Measurements from ENCODE around the gene LEF1.

Gene LEF1

GRCh38 chr4:108163351-108163750, 5.4 kb downstream of the LEF1 start:
- no peak for ATAC-seq
- TF ChIP-seq ZNF8 (CRISPR knock-in tag; IDR thresholded peaks at IDR 0.05) (no peak), ZC3H10 (CRISPR knock-in tag; IDR thresholded peaks at IDR 0.05) (no peak)

GRCh38 chr4:108160741-108161352, 7.9 kb downstream of the LEF1 start:
- TF ChIP-seq SNAI2 (CRISPR knock-in tag; IDR thresholded peaks at IDR 0.05) (no peak), CSDC2 (CRISPR knock-in tag; IDR thresholded peaks at IDR 0.05) (no peak), ZNF565 (CRISPR knock-in tag; conservative IDR thresholded peaks at IDR 0.05; ENCODE audit: low read depth) (no peak), ZNF70 (CRISPR knock-in tag; IDR thresholded peaks at IDR 0.05) (no peak), BACH2 (CRISPR knock-in tag; IDR thresholded peaks at IDR 0.05; ENCODE audit: borderline replicate concordance) (no peak), PATZ1 (CRISPR knock-in tag; IDR thresholded peaks at IDR 0.05; ENCODE audit: borderline replicate concordance) (no peak), RARB (CRISPR knock-in tag; IDR thresholded peaks at IDR 0.05) (no peak), ZFP30 (CRISPR knock-in tag; IDR thresholded peaks at IDR 0.05) (no peak), ESRRG (CRISPR knock-in tag; IDR thresholded peaks at IDR 0.05) (no peak), OSR1 (CRISPR knock-in tag; IDR thresholded peaks at IDR 0.05) (no peak), POU6F1 (CRISPR knock-in tag; IDR thresholded peaks at IDR 0.05; ENCODE audit: borderline replicate concordance, low read depth) (no peak)
- ATAC-seq, result no peak

- no peak for ATAC-seq
- TF ChIP-seq CSDC2 (CRISPR knock-in tag; IDR thresholded peaks at IDR 0.05), result no peak
- no peak for TF ChIP-seq OSR1 (CRISPR knock-in tag; IDR thresholded peaks at IDR 0.05)
- TF ChIP-seq TSHZ2 (CRISPR knock-in tag; IDR thresholded peaks at IDR 0.05), result no peak
- no peak for TF ChIP-seq SNAI2 (CRISPR knock-in tag; IDR thresholded peaks at IDR 0.05)
- TF ChIP-seq ISL1 (CRISPR knock-in tag; IDR thresholded peaks at IDR 0.05), result no peak
- no peak for TF ChIP-seq POU6F1 (CRISPR knock-in tag; IDR thresholded peaks at IDR 0.05; ENCODE audit: borderline replicate concordance, low read depth)
These were observed 8.9 kb downstream of the LEF1 start for GRCh38 chr4:108159845-108160244.

- TF ChIP-seq ZNF565 (CRISPR knock-in tag; conservative IDR thresholded peaks at IDR 0.05; ENCODE audit: low read depth), result no peak
- TF ChIP-seq ZFP3 (CRISPR knock-in tag; IDR thresholded peaks at IDR 0.05), result no peak
- TF ChIP-seq ZNF70 (CRISPR knock-in tag; IDR thresholded peaks at IDR 0.05), result no peak
- TF ChIP-seq TSHZ2 (CRISPR knock-in tag; IDR thresholded peaks at IDR 0.05), result no peak
- no peak for TF ChIP-seq ESRRG (CRISPR knock-in tag; IDR thresholded peaks at IDR 0.05)
- TF ChIP-seq GLIS3 (CRISPR knock-in tag; IDR thresholded peaks at IDR 0.05), result no peak
- no peak for TF ChIP-seq OSR1 (CRISPR knock-in tag; IDR thresholded peaks at IDR 0.05)
- TF ChIP-seq TCF4 (CRISPR knock-in tag; IDR thresholded peaks at IDR 0.05; ENCODE audit: borderline replicate concordance), result no peak
- TF ChIP-seq TOX (CRISPR knock-in tag; IDR thresholded peaks at IDR 0.05; ENCODE audit: borderline replicate concordance), result no peak
- TF ChIP-seq RARB (CRISPR knock-in tag; IDR thresholded peaks at IDR 0.05), result no peak
- TF ChIP-seq ISL1 (CRISPR knock-in tag; IDR thresholded peaks at IDR 0.05), result no peak
- no peak for TF ChIP-seq BACH2 (CRISPR knock-in tag; IDR thresholded peaks at IDR 0.05; ENCODE audit: borderline replicate concordance)
- TF ChIP-seq POU6F1 (CRISPR knock-in tag; IDR thresholded peaks at IDR 0.05; ENCODE audit: borderline replicate concordance, low read depth), result no peak
- no peak for TF ChIP-seq ARNTL (CRISPR knock-in tag; IDR thresholded peaks at IDR 0.05; ENCODE audit: borderline replicate concordance, low read depth)
- TF ChIP-seq CSDC2 (CRISPR knock-in tag; IDR thresholded peaks at IDR 0.05), result no peak
- TF ChIP-seq ZFP30 (CRISPR knock-in tag; IDR thresholded peaks at IDR 0.05), result no peak
- TF ChIP-seq ZC3H10 (CRISPR knock-in tag; IDR thresholded peaks at IDR 0.05), result no peak
- no peak for TF ChIP-seq ZNF8 (CRISPR knock-in tag; IDR thresholded peaks at IDR 0.05)
- no peak for TF ChIP-seq SNAI2 (CRISPR knock-in tag; IDR thresholded peaks at IDR 0.05)
- TF ChIP-seq PPARA (CRISPR knock-in tag; IDR thresholded peaks at IDR 0.05; ENCODE audit: borderline replicate concordance), result no peak
These were observed 11.1 kb downstream of the LEF1 start for GRCh38 chr4:108157655-108158054.

More at GRCh38 chr4:108157655-108158054, 11.1 kb downstream of the LEF1 start:
- no peak for ATAC-seq

Measured in SK-N-SH treated with all-trans-retinoic acid at 6 μM for 48 hours (cell line).